ENCODE data around the gene NF1.

- TF ChIP-seq CTCF (IDR thresholded peaks at IDR 0.05; ENCODE audit: insufficient read depth, low read depth, low read length), result no peak
- TF ChIP-seq EZH2 (IDR thresholded peaks at IDR 0.05; ENCODE audit: insufficient read depth, low read length), result no peak
Observed at GRCh38 chr17:31378638-31379037, 283.9 kb downstream of the NF1 start.

All from astrocyte (in vitro differentiated cells and primary cell).